ENCODE measurements around the gene RASGEF1B. TPM values are rescaled to one million over a fixed set of nuclear protein-coding genes. Genes with fewer than 3 reads are reported as not detected.
A peak's percentile ranks its signal among the peaks of the same experiment; 100 is the strongest.

RASGEF1B gene
- total RNA-seq, 2 experiments from 2014 or later, result 6.1 to 6.2 TPM

GRCh38 chr4:81472281-81473182 is 825 bp upstream of the RASGEF1B start:
- peaks cover 32% of the 10 kb centered on the region for H3K4me1 Mint-ChIP-seq (ENCODE audit: low read depth)
- H3K27ac Mint-ChIP-seq, result peak overlapping the region; percentile 95
- TF ChIP-seq, protein P1, sequence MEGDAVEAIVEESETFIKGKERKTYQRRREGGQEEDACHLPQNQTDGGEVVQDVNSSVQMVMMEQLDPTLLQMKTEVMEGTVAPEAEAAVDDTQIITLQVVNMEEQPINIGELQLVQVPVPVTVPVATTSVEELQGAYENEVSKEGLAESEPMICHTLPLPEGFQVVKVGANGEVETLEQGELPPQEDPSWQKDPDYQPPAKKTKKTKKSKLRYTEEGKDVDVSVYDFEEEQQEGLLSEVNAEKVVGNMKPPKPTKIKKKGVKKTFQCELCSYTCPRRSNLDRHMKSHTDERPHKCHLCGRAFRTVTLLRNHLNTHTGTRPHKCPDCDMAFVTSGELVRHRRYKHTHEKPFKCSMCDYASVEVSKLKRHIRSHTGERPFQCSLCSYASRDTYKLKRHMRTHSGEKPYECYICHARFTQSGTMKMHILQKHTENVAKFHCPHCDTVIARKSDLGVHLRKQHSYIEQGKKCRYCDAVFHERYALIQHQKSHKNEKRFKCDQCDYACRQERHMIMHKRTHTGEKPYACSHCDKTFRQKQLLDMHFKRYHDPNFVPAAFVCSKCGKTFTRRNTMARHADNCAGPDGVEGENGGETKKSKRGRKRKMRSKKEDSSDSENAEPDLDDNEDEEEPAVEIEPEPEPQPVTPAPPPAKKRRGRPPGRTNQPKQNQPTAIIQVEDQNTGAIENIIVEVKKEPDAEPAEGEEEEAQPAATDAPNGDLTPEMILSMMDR (IDR thresholded peaks at IDR 0.05), result peak; percentile 45
- intact Hi-C loops (cut with micrococcal nuclease), result loop anchor here (5.0 to 10.0 kb wide), 3 partner anchors 35 to 175 kb away; no protein-coding TSS in a partner anchor
- no peaks in the 10 kb centered on the region for H3K27me3 Mint-ChIP-seq
- H3K9me3 Mint-ChIP-seq, result no peaks in the 10 kb centered on the region
- CTCF ChIA-PET, result interaction anchor here (0.7 to 10.1 kb wide), 14 partner anchors 8 to 813 kb away, joined by 3 to 156 read pairs (median 5); no protein-coding TSS in a partner anchor
- peak; percentile 67 for DNase-seq
- POLR2A ChIA-PET, result interaction anchor here (0.8 to 2.9 kb wide), 6 partner anchors 11 to 381 kb away, joined by 3 to 8 read pairs (median 5); no protein-coding TSS in a partner anchor
- peak; percentile 64 for ATAC-seq
- no peaks in the 10 kb centered on the region for H3K36me3 Mint-ChIP-seq (ENCODE audit: low read depth)
- H3K4me3 Mint-ChIP-seq, result peak overlapping the region; percentile 89

DNA sequence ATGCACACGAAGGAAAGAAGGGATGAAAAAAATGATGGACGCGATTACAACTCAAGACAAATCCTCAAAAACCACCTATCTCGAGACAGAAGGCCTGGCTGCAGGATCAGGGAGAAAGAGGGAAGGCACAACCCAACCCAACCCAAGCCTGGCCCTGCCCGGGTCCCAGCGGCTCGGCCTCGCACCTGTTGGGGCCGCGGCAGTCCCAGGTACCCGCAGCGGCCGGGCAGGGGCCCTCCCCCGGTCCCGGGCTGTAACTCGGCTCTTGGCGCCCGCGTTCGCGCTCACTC is 464 bp downstream of the RASGEF1B start:
- Mint-ChIP-seq H3K9me3 (no peaks in the 10 kb centered on the region), H3K27me3 (no peaks in the 10 kb centered on the region), H3K4me3 (peak overlapping the region; percentile 89), H3K27ac (peak overlapping the region; percentile 86), H3K4me1 (ENCODE audit: low read depth) (peaks cover 37% of the 10 kb centered on the region), H3K36me3 (ENCODE audit: low read depth) (no peaks in the 10 kb centered on the region)
- POLR2A ChIA-PET, result interaction anchor here (0.6 to 2.9 kb wide), 7 partner anchors 9 to 273 kb away, joined by 3 to 8 read pairs (median 4); no protein-coding TSS in a partner anchor
- ATAC-seq (no peak), DNase-seq (no peak)
- intact Hi-C loops (cut with micrococcal nuclease), result loop anchor here (5.0 to 10.0 kb wide), 3 partner anchors 36 to 176 kb away; no protein-coding TSS in a partner anchor
- TF ChIP-seq, protein P1 (IDR thresholded peaks at IDR 0.05), result no peak
- CTCF ChIA-PET, result interaction anchor here (0.8 to 10.1 kb wide), 17 partner anchors 13 to 797 kb away, joined by 3 to 156 read pairs (median 4); no protein-coding TSS in a partner anchor

- no peaks in the 10 kb centered on the region for H3K9me3 Mint-ChIP-seq
- TF ChIP-seq, protein P1 (IDR thresholded peaks at IDR 0.05), result no peak
- H3K36me3 Mint-ChIP-seq (ENCODE audit: low read depth), result no peaks in the 10 kb centered on the region
- H3K27me3 Mint-ChIP-seq, result no peaks in the 10 kb centered on the region
- ChIA-PET POLR2A (interaction anchor here (0.9 to 2.9 kb wide), 4 partner anchors 14 to 273 kb away, joined by 3 to 8 read pairs (median 5); no protein-coding TSS in a partner anchor), CTCF (interaction anchor here (0.8 to 10.1 kb wide), 14 partner anchors 18 to 376 kb away, joined by 3 to 156 read pairs (median 4); no protein-coding TSS in a partner anchor)
- intact Hi-C loops (cut with micrococcal nuclease), result loop anchor here (5.0 to 10.0 kb wide), 3 partner anchors 37 to 177 kb away; no protein-coding TSS in a partner anchor
- peak; percentile 67 for DNase-seq
- peak overlapping the region; percentile 89 for H3K4me3 Mint-ChIP-seq
- peak overlapping the region; percentile 86 for H3K27ac Mint-ChIP-seq
- H3K4me1 Mint-ChIP-seq (ENCODE audit: low read depth), result peaks cover 39% of the 10 kb centered on the region
- ATAC-seq, result peak; percentile 5
These were observed 1.0 kb downstream of the RASGEF1B start for GRCh38 chr4:81470456-81471297.

DNA sequence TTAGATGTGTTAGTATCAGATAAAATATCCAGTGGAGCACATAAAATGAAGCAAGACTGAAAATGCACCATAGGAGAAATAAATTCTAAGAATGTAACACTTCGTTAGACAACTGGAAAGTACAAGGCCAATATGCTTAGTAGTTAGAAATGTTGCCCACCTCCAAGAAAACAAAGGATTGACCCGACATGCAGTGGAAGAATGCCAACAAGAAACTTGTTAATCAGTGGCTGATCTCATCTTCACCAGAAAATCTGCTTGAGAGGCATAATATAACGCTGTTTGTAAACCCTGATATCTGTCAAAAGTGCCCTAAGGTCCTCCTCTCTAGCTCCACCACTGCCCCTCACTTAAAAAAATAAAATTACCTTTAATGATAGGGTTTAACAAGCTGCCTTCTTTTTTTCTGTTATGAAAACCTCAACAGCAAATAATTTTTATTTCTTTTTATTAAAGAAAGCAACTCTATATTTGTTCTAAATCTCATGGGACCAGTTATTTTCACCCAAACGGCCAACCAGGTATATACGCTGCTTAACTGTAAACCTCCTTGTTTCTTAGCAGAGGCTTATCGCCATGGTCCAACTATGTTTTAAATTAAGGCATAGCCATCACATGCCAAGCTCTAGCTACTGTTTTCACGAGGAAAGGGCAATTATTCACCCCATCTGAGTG is 1.8 kb downstream of the RASGEF1B start:
- ChIA-PET POLR2A (interaction anchor here (1.7 kb wide), 1 partner anchor 35 kb away, joined by 6 read pairs; no protein-coding TSS in a partner anchor), CTCF (interaction anchor here (0.8 to 10.1 kb wide), 10 partner anchors 19 to 377 kb away, joined by 3 to 156 read pairs (median 4); no protein-coding TSS in a partner anchor)
- no peaks in the 10 kb centered on the region for H3K36me3 Mint-ChIP-seq (ENCODE audit: low read depth)
- no peaks in the 10 kb centered on the region for H3K9me3 Mint-ChIP-seq
- peaks cover 39% of the 10 kb centered on the region for H3K4me1 Mint-ChIP-seq (ENCODE audit: low read depth)
- H3K27ac Mint-ChIP-seq, result peak overlapping the region; percentile 86
- H3K4me3 Mint-ChIP-seq, result peak overlapping the region; percentile 89
- TF ChIP-seq, protein P1 (IDR thresholded peaks at IDR 0.05), result no peak
- ATAC-seq (no peak), DNase-seq (no peak)
- intact Hi-C loops (cut with micrococcal nuclease), result loop anchor here (5.0 to 10.0 kb wide), 5 partner anchors 37 to 275 kb away; no protein-coding TSS in a partner anchor
- H3K27me3 Mint-ChIP-seq, result no peaks in the 10 kb centered on the region

Data from activated CD8-positive, alpha-beta T cell treated with anti-CD3 and anti-CD28 coated beads for 36 hours (primary cell).